ENCODE data around the gene USP17L22.
"Not testable (repeated sequence)": the region's sequence is repeated elsewhere in the genome, so short reads cannot be mapped to it uniquely, and the experiment has no call there.

Gene USP17L22, protein sequence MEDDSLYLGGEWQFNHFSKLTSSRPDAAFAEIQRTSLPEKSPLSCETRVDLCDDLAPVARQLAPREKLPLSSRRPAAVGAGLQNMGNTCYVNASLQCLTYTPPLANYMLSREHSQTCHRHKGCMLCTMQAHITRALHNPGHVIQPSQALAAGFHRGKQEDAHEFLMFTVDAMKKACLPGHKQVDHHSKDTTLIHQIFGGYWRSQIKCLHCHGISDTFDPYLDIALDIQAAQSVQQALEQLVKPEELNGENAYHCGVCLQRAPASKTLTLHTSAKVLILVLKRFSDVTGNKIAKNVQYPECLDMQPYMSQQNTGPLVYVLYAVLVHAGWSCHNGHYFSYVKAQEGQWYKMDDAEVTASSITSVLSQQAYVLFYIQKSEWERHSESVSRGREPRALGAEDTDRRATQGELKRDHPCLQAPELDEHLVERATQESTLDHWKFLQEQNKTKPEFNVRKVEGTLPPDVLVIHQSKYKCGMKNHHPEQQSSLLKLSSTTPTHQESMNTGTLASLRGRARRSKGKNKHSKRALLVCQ

DNA sequence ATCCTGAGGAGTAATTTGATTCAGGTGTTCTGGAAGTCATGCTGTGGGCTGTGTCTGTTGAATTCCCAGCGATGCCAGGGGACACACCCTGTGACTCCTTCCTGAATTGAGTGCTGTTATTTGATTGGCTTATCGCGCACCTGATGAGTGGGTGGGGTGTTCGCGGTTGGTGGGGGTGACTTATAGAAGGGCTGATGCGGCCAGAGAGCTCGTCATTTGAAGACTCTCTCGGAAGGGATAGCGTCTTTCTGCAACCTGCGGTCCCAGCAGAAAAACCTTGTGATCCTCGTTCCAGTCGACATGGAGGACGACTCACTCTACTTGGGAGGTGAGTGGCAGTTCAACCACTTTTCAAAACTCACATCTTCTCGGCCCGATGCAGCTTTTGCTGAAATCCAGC, at the start of gene USP17L22:
Gene USP17L22, plus strand, starts transcription at position 301 of the 400 bp plus-strand sequence. Its CDS starts 0 bp downstream, at position 301.
- not testable (repeated sequence) for DNase-seq

DNA sequence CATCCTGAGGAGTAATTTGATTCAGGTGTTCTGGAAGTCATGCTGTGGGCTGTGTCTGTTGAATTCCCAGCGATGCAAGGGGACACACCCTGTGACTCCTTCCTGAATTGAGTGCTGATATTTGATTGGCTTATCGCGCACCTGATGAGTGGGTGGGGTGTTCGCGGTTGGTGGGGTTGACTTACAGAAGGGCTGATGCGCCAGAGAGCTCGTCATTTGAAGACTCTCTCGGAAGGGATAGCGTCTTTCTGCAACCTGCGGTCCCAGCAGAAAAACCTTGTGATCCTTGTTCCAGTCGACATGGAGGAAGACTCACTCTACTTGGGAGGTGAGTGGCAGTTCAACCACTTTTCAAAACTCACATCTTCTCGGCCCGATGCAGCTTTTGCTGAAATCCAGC, 47.6 kb upstream of the USP17L22 start, which contains the start of gene USP17L12:
Gene USP17L12, plus strand, starts transcription at position 301 of the 400 bp plus-strand sequence. Its CDS starts 0 bp downstream, at position 301.
- DNase-seq, result not testable (repeated sequence)

DNA sequence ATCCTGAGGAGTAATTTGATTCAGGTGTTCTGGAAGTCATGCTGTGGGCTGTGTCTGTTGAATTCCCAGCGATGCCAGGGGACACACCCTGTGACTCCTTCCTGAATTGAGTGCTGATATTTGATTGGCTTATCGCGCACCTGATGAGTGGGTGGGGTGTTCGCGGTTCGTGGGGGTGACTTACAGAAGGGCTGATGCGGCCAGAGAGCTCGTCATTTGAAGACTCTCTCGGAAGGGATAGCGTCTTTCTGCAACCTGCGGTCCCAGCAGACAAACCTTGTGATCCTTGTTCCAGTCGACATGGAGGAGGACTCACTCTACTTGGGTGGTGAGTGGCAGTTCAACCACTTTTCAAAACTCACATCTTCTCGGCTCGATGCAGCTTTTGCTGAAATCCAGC, 42.8 kb upstream of the USP17L22 start, which contains the start of gene USP17L13:
Gene USP17L13, plus strand, starts transcription at position 301 of the 400 bp plus-strand sequence. Its CDS starts 0 bp downstream, at position 301.
- DNase-seq, result not testable (repeated sequence)

DNA sequence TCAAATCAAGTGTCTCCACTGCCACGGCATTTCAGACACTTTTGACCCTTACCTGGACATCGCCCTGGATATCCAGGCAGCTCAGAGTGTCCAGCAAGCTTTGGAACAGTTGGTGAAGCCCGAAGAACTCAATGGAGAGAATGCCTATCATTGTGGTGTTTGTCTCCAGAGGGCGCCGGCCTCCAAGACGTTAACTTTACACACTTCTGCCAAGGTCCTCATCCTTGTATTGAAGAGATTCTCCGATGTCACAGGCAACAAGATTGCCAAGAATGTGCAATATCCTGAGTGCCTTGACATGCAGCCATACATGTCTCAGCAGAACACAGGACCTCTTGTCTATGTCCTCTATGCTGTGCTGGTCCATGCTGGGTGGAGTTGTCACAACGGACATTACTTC, 37.2 kb upstream of the USP17L22 start:
- not testable (repeated sequence) for DNase-seq

DNA sequence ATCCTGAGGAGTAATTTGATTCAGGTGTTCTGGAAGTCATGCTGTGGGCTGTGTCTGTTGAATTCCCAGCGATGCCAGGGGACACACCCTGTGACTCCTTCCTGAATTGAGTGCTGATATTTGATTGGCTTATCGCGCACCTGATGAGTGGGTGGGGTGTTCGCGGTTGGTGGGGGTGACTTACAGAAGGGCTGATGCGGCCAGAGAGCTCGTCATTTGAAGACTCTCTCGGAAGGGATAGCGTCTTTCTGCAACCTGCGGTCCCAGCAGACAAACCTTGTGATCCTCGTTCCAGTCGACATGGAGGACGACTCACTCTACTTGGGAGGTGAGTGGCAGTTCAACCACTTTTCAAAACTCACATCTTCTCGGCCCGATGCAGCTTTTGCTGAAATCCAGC, 33.3 kb upstream of the USP17L22 start, which contains the start of gene USP17L15:
Gene USP17L15, plus strand, starts transcription at position 301 of the 400 bp plus-strand sequence. Its CDS starts 0 bp downstream, at position 301.
- not testable (repeated sequence) for DNase-seq

DNA sequence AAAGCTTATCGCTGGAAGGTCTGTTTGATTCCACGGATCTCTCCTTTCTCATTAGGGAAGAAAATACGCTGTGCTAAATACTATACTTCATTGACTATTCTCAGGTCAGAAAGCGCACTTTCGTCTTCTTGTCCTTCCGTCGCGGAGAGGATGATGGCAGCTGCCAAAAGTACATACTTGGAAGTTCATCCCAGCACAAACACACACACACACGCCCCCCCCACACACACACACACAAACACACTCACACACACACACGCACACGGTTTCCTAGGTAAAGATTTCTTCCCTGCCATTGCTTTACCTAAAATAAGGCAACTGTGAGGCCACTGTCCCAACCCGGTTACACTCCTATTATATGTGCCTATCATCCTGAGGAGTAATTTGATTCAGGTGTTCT, 29.0 kb upstream of the USP17L22 start:
- not testable (repeated sequence) for DNase-seq

DNA sequence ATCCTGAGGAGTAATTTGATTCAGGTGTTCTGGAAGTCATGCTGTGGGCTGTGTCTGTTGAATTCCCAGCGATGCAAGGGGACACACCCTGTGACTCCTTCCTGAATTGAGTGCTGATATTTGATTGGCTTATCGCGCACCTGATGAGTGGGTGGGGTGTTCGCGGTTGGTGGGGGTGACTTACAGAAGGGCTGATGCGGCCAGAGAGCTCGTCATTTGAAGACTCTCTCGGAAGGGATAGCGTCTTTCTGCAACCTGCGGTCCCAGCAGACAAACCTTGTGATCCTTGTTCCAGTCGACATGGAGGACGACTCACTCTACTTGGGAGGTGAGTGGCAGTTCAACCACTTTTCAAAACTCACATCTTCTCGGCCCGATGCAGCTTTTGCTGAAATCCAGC, 23.8 kb upstream of the USP17L22 start, which contains the start of gene USP17L17:
Gene USP17L17, plus strand, starts transcription at position 301 of the 400 bp plus-strand sequence. Its CDS starts 0 bp downstream, at position 301.
- DNase-seq, result not testable (repeated sequence)

DNA sequence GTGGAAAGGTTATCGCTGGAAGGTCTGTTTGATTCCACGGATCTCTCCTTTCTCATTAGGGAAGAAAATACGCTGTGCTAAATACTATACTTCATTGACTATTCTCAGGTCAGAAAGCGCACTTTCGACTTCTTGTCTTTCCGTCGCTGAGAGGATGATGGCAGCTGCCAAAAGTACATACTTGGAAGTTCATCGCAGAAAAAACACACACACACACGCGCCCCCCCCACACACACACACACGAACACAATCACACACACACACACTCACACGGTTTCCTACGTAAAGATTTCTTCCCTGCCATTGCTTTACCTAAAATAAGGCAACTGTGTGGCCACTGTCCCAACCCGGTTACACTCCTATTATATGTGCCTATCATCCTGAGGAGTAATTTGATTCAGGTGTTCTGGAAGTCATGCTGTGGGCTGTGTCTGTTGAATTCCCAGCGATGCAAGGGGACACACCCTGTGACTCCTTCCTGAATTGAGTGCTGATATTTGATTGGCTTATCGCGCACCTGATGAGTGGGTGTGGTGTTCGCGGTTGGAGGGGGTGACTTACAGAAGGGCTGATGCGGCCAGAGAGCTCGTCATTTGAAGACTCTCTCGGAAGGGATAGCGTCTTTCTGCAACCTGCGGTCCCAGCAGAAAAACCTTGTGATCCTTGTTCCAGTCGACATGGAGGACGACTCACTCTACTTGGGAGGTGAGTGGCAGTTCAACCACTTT, 19.3 kb upstream of the USP17L22 start, which contains the start of gene USP17L18:
Gene USP17L18, plus strand, starts transcription at position 678 of the 728 bp plus-strand sequence. Its CDS starts 0 bp downstream, at position 678.
- not testable (repeated sequence) for DNase-seq

DNA sequence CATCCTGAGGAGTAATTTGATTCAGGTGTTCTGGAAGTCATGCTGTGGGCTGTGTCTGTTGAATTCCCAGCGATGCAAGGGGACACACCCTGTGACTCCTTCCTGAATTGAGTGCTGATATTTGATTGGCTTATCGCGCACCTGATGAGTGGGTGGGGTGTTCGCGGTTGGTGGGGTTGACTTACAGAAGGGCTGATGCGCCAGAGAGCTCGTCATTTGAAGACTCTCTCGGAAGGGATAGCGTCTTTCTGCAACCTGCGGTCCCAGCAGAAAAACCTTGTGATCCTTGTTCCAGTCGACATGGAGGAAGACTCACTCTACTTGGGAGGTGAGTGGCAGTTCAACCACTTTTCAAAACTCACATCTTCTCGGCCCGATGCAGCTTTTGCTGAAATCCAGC, 14.3 kb upstream of the USP17L22 start, which contains the start of gene USP17L19:
Gene USP17L19, plus strand, starts transcription at position 301 of the 400 bp plus-strand sequence. Its CDS starts 0 bp downstream, at position 301.
- DNase-seq, result not testable (repeated sequence)

DNA sequence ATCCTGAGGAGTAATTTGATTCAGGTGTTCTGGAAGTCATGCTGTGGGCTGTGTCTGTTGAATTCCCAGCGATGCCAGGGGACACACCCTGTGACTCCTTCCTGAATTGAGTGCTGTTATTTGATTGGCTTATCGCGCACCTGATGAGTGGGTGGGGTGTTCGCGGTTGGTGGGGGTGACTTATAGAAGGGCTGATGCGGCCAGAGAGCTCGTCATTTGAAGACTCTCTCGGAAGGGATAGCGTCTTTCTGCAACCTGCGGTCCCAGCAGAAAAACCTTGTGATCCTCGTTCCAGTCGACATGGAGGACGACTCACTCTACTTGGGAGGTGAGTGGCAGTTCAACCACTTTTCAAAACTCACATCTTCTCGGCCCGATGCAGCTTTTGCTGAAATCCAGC, 9.6 kb upstream of the USP17L22 start, which contains the start of gene USP17L20:
Gene USP17L20, plus strand, starts transcription at position 301 of the 400 bp plus-strand sequence. Its CDS starts 0 bp downstream, at position 301.
- not testable (repeated sequence) for DNase-seq

DNA sequence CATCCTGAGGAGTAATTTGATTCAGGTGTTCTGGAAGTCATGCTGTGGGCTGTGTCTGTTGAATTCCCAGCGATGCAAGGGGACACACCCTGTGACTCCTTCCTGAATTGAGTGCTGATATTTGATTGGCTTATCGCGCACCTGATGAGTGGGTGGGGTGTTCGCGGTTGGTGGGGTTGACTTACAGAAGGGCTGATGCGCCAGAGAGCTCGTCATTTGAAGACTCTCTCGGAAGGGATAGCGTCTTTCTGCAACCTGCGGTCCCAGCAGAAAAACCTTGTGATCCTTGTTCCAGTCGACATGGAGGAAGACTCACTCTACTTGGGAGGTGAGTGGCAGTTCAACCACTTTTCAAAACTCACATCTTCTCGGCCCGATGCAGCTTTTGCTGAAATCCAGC, 4.8 kb upstream of the USP17L22 start, which contains the start of gene USP17L21:
Gene USP17L21, plus strand, starts transcription at position 301 of the 400 bp plus-strand sequence. Its CDS starts 0 bp downstream, at position 301.
- not testable (repeated sequence) for DNase-seq

DNA sequence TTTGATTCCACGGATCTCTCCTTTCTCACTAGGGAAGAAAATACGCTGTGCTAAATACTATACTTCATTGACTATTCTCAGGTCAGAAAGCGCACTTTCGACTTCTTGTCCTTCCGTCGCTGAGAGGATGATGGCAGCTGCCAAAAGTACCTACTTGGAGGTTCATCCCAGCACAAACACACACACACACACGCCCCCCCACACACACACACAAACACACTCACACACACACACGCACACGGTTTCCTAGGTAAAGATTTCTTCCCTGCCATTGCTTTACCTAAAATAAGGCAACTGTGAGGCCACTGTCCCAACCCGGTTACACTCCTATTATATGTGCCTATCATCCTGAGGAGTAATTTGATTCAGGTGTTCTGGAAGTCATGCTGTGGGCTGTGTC, 4.3 kb downstream of the USP17L22 start:
- not testable (repeated sequence) for DNase-seq
